ENCODE results near the gene UBE4A. TPM values are rescaled to one million over a fixed set of nuclear protein-coding genes. Genes with fewer than 3 reads are reported as not detected.

Gene UBE4A
- total RNA-seq, 1 donor = 74.8 TPM

- DNase-seq (ENCODE audit: low read depth) = no peak
- H3K4me3 ChIP-seq (ENCODE audit: low read depth, low read length) = no peak overlapping the region
- TF ChIP-seq CTCF (IDR thresholded peaks at IDR 0.05; ENCODE audit: insufficient read depth, low read length) = no peak
These were observed 36.7 kb upstream of the UBE4A start for GRCh38 chr11:118322721-118323120.

- DNase-seq (ENCODE audit: low read depth) = no peak
- TF ChIP-seq CTCF (IDR thresholded peaks at IDR 0.05; ENCODE audit: insufficient read depth, low read length) = no peak
- no peak overlapping the region for H3K4me3 ChIP-seq (ENCODE audit: low read depth, low read length)
These were observed 34.1 kb upstream of the UBE4A start for GRCh38 chr11:118325283-118325682.

- DNase-seq (ENCODE audit: low read depth) = no peak
- H3K4me3 ChIP-seq (ENCODE audit: low read depth, low read length) = no peak overlapping the region
- no peak for TF ChIP-seq CTCF (IDR thresholded peaks at IDR 0.05; ENCODE audit: insufficient read depth, low read length)
These were observed 30.7 kb upstream of the UBE4A start for GRCh38 chr11:118328745-118329144.

- no peak for TF ChIP-seq CTCF (IDR thresholded peaks at IDR 0.05; ENCODE audit: insufficient read depth, low read length)
- no peak for DNase-seq (ENCODE audit: low read depth)
- no peak overlapping the region for H3K4me3 ChIP-seq (ENCODE audit: low read depth, low read length)
These were observed 24.7 kb upstream of the UBE4A start for GRCh38 chr11:118334745-118335144.

- no peak overlapping the region for H3K4me3 ChIP-seq (ENCODE audit: low read depth, low read length)
- TF ChIP-seq CTCF (IDR thresholded peaks at IDR 0.05; ENCODE audit: insufficient read depth, low read length) = no peak
- no peak for DNase-seq (ENCODE audit: low read depth)
These were observed 20.8 kb upstream of the UBE4A start for GRCh38 chr11:118338637-118339061.

- no peak for TF ChIP-seq CTCF (IDR thresholded peaks at IDR 0.05; ENCODE audit: insufficient read depth, low read length)
These were observed 20.0 kb upstream of the UBE4A start for GRCh38 chr11:118339281-118339961.

GRCh38 chr11:118340449-118340848, 19.0 kb upstream of the UBE4A start:
- no peak for TF ChIP-seq CTCF (IDR thresholded peaks at IDR 0.05; ENCODE audit: insufficient read depth, low read length)
- H3K4me3 ChIP-seq (ENCODE audit: low read depth, low read length) = no peak overlapping the region
- no peak for DNase-seq (ENCODE audit: low read depth)

More at GRCh38 chr11:118339281-118339961, 20.0 kb upstream of the UBE4A start:
- no peak for DNase-seq (ENCODE audit: low read depth)
- no peak overlapping the region for H3K4me3 ChIP-seq (ENCODE audit: low read depth, low read length)
